GM19043 (cell line): ENCODE data around the gene CBX2.
"Not testable (repeated sequence)": the region's sequence is repeated elsewhere in the genome, so short reads cannot be mapped to it uniquely, and the experiment has no call there.

Experiments
- ATAC-seq: cut with Tn5 transposase; IDR thresholded peaks from one replicate; pipeline ENCODE4 v1.9.1; 2021; ENCODE audit warnings: low read depth; ENCODE audit not compliant: unreplicated experiment

Gene CBX2

DNA sequence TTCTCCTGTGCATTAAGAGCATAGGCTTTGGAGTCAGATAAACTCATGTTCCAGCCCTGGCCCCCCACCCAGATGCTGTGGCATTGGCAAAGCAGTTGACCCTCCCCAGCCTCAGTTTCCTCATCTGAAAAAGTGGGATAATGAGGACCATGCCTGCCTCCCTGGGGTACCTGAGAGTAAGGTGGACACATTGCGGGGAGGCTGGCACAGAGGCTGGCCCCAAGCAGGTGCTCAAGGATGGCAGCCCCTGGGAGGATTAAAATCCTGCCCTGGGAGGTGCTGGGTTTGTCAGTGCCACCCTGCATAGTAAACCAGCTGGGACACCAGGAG is 35.4 kb upstream of the CBX2 start:
- ATAC-seq, result no peak

DNA sequence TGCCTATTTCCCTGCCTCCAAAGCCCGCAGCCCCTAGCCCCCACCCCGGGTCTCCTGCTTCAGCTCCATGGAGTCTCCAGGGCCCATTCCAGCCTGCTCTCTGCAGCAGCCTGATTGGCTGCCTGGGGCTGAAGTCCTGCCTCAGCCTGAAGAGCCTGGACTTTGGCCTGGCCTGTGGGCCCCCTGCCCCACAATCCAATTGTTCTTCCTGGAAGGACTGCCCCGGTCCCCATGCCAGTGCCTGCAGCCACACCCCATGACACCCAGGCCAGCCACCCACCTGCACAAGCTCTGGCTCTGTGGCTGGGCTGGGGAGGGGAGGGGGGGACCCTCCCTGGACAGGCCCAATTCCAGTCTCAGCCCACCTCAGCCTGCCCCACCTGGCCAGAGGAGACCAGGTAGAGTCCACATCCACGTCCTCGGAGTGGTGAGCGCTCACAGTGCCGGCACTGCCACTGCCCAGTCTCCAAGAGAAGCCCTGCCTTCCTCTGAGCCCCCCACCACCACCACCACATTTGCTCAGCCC is 34.9 kb upstream of the CBX2 start:
- no peak for ATAC-seq

DNA sequence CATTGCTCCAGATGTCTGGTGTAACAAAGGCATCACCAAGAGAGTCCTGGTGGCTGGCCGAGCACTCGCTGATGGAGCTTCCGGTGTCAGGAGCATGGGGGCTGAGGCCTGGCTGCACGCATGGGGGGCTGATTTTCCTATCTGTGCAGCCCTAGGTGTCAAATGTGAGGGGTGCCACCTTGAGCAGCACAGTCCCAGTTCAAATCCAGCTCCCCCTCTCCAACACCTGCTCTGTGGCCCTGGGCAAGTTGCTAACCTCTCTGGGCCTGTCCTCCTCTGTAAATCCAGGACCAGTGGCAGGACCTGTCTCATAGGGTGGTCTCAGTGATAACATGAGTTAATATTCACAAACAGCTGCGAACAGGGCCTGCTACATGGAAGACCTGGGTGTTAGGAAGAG is 34.3 kb upstream of the CBX2 start:
- no peak for ATAC-seq

DNA sequence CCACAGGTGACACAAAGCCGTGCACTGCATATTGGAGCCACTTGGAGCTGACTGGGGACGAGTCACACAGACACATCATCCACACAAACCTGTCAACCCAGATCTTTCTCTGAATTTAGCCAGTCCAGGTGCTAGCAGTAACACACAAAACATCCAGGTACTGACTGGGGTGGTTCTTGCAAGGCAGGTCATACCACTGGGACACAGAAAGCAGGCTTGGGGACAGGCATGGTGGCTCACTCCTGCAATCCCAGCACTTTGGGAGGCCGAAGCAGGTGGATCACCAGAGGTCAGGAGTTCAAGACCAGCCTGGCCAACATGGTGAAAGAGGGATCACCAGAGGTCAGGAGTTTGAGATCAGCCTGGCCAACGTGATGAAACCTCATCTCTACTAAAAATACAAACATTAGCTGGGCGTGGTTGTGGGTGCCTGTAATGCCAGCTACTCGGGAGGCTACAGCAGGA is 32.3 kb upstream of the CBX2 start:
- ATAC-seq, result no peak

DNA sequence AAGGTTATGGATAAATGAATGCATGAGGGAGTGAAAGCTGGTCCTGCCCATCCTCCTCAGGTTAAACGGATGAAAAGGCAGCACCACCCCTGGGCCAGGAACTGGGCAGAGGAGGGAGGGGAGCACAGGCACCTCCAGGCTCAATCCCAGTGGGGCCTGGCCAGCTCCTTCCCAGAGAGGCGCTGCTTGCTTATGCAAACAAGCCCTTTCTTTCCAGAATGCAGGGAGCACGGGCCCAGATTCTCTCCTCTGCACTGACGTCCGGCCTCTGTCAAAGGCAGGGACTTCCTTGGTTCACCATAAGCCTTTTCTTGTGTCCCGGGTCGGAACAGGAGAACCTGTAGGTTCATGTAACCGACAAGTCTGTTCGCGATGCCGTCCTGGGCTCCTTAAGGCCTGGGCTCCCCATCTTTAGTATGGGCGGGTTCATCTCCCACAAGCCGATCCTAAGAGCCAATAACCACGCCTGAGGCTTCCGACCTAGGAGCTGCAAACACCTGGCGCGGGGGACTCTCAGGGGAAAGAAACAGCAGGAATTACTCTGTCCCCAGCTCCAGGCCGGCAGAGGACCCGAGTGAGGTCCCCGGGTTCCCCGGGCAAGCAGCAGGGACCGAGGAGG is 30.9 kb upstream of the CBX2 start:
- ATAC-seq, result no peak

DNA sequence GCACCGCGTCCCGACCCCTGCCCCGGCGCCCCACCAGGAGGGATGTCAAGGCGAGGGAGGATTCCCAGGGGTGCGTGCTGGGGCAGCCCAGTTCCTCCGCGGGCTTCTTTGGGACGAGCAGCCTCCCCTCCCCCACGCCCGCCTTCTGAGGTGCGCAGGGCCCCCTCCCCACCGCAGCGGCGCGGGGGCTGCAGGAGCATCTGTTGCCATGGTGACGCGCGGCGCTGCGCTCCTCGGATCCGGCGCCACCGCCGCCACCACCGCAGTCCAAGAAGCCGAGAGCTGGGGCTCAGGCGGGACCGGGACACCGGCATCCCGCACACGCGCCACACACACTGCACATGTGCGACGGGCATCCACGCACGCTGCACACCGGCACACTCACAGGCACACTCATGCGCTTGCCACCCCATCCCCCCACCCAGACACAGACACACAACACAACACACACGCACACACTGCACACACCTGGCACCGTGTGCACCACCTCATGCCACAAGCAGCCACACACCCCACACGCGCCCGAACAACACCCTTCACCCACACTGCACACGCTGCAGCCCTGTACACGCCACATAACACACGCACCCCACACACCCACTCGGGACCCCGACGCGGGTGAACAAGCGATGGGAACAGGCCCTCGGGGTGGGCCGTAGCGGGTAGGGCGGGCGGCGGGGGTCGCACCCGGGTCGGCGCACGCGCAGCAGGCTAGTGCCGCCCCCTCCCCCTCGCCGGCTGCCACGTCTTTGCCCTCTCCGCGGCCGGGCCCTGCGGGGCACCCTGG is 30.2 kb upstream of the CBX2 start:
- no peak for ATAC-seq

DNA sequence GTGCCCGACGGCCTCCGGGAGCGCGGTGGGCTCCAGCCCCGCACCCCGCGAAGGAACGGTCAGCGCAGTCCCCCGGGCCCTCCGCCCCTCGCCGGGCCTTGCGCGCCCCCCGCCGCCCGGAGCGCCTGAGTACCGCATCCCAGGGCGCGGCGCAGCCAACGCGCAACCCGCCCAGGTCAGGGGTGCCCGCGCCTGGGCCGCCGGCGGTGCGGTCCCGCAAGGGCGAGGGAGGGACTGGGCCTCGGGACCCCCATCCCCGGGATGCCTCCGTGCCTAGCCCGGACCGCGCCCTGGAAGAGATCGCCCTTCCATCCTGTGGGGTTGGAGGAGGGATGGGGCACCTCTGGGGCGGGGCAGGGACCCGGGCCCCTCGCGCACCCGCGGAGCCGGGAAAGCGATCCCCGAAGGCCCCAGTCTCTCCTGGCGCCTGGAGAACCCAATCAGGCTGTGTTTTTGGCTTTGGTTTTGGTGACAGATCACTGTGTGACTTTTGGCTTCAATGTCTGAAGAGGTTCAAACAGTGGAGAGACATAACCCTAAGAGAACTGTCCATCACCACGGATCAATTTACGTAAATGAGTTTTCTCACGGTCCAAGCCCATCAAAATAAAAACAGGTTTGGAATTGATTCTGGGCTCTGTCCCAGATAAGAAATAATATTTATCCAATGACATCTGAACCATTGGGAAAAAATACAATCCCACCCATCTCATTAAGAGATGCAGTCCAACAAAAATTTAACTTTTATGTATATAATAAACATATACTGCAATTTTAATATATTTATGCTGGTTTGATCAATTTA is 29.5 kb upstream of the CBX2 start:
- no peak for ATAC-seq

DNA sequence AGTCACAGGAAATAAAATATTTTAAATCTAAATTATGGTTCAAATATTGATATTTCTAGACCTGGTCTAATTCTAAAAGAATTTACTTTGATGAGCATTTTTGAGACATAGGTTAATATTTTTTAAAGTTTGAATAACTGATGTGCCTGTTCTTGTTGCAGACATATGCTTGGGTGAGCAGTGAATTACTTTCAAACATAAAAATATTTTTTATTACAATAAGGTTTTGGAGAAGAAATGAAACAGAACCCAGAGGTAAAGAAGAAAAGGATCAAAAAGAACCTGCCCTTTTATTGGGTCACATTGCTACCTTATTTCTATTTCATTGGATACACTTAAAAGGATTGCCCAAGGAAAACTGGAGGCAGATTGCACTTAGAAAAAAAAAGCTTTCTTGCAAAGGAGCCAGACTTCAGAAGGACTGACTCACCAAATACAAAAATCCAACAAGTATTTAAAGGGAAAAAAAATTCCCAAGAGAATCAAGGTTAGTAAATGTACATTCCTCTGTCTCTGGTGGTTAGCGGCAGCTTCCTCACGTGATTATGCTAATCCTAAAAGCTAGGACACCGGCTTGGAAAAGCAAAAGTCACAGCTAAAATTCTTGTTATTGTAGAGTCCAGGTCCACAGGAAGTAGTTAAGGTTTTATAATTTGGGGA is 28.7 kb upstream of the CBX2 start:
- ATAC-seq, result no peak

DNA sequence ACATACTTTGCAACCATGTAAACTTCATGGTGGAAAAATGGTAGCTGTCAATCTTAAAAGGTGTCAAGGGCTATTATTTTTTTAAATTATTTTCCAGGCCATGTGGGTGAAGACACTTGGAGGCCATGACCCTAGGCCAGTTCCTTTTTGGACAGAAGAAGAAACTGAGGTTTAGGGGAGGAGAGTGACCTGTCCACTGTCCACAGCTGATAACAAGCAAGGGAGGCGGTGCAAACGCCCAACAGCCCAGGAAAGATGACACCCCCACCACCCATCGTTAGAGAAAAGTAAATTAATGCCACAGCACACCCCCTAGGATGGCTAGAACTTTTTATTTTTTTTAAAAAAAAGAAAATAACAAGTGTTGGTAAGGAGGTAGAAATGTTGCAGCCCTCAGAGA is 28.0 kb upstream of the CBX2 start:
- no peak for ATAC-seq

DNA sequence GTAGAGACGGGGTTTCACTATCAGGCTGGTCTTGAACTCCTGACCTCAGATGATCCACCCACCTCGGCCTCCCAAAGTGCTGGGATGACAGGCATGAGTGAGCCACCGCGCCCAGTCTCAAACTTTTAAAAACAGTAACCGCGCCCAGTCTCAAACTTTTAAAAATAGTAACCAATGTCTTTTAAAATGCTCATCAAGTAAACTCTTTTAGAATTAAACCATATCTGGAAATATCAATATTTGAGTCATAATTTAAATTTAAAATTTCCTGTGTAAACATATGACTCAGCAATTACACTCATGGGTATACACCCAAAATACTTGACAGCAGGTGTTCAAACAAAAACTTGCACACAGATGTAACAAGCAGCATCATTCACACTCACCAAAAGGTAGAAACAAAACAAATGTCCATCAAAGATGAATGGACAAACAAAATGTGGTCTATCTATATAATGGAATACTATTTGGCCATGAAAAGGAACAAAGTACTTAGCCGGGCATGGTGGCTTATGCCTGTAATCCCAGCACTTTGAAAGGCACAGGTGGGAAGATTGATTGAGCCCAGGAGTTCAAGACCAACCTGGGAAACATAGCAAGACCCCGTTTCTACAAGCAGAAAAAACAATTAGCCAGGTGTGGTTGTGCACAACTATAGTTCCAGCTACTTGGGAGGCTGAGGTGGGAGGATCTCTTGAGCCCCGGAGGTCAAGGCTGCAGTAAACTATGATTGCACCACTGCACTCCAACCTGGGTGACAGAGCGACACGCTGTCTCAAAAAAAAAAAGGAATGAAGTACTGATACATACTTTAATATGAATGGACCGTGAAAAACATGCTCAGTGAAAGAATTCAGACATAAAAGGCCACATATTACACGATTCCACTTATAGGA is 27.1 kb upstream of the CBX2 start:
- ATAC-seq, result no peak

DNA sequence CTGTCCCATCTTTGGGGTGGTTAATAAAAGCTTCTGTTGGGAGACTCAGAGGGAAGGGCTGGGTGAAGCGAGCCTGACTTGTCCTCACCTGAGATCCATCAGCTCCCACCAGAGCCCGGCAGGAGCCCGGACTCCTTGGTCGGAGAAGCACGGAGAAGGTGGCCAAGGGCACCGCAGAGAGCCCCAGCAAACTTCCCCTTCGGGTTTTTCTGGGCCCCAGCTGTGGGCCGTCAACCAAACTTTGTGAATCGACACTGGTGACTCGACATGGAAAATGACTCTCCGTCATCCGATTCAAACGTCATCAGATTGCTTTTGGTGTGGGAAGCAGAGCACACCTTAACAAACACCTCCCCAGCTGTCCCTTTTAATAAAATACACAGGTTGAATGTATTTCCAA is 25.8 kb upstream of the CBX2 start:
- ATAC-seq, result no peak

DNA sequence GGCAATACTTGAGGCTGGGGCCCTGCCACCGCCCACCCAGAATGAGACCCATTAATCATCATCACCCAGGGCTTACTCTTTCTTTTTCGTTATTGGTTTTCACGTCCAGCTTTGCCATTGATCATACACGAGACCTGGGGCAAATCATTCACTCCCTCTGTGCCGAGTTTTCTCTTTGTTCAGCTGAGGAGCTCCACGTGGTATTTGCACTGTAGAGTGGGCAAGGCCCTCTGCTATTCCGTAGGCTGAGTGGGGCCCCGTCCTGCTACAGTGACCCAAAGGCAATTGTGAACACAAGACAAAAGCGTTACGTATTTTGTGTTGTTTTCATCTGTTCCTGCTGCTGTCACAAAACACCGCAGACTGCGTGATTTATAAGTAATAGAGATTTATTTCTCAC is 23.6 kb upstream of the CBX2 start:
- ATAC-seq, result no peak

DNA sequence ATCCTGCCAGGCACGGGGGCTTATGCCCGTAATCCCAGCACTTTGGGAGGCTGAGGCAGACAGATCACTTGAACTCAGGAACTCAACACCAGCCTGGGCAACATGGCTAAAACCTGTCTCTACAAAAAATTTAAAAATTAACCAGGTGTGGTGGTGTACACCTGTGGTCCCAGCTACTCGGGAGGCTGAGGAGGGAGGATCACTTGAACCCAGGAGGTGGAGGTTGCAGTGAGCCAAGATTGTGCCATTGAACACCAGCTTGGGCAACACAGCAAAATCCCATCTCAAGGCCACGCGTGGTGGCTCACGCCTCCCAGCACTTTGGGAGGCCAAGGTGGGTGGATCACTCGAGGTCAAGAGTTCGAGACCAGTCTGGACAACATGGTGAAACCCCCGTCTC is 23.0 kb upstream of the CBX2 start:
- not testable (repeated sequence) for ATAC-seq

DNA sequence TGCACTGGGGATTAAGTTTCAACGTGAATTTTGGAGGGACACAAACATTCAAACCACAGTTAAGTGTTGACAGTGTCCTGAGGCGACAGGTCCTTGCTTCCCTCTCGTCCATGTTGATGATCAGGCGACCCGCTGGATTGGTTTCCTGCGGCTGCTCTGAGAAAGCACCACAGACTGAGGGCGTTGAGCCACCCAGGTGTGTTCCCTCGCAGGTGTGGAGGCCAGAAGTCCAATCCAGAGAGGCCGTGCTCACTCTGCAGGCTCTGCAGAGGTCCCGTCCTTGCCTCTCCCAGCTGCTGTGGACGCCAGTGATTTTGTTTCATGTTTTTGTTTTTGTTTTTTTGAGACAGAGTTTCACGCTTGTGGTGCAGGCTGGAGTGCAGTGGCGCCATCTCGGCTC is 22.4 kb upstream of the CBX2 start:
- no peak for ATAC-seq

DNA sequence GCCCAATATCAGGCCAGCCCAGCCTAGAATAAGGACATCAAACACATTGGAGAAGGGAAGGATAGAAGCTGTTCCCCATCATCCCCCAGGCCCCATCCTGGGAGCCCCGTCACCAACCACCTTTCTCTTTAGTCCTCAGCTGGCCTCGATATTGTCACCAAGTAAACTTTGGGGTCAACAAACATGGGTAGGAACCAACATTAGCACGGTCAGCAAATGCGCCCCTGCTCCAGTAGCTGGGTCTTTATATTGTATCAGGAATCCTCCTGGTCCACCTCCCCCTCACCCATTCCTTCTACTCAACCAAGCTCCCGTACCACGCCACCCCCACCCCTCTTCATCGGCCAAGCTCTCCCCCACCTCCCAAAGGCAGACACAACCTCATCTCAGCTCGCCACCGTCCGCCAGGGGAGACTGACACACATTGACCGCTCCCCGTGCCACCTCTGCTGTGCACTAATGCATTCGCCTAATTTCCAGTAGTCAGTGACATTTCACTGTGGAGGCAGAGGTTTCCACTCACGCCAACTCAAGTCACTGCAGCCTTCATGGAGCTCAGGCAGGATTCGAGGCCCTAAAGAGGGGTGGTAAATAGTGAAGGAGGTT is 20.7 kb upstream of the CBX2 start:
- ATAC-seq, result no peak

DNA sequence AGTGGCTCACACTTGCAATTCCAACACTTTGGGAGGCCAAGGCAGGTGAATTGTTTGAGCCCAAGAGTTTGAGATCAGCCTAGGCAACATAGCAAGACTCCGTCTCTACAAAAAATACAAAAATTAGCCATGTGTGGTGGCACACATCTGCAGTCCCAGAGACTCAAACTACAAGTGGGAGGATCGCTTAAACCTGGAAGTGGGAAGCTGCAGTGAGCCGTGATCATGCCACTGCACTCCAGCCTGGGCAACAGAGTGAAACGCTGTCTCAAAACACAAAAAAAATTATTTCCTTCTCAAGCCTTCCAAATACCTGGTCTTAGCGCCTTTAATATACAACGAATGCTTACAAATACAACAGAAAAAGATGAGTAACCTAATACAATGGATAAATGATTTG is 19.7 kb upstream of the CBX2 start:
- no peak for ATAC-seq

DNA sequence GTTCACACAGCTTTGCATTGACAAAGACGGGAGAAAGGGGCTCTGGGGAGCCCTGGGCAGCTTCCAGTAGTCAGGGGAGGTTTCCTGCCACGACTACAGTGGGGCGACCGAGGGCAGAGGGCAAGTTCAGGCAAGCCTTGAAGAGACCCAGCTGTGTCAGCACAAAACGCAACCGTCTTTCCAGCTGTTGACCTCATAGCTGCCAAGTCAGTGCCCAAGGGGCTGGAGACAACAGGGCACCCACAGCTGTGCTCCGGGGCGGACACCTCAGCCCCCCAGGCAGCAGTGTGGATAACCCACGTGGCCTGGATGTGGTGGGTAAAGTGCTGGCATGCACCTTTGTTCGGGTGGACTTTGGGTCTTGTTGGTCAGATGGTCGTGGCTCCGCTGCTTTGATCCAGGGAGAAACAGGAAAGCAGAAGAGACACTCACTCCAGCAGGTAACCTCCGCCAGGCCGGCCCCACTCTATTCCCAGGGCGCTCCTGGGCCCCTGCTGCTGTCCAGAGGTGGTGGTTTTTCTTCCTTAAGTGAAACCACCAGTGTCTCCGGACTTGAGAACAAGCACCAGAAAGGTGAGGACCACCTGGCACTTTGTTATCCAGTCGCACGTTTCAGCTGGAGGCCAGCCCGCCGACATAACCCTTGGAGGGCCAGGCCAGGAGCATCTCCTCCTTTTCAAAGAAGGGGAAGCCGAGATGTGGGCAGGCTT is 17.6 kb upstream of the CBX2 start:
- ATAC-seq, result no peak

DNA sequence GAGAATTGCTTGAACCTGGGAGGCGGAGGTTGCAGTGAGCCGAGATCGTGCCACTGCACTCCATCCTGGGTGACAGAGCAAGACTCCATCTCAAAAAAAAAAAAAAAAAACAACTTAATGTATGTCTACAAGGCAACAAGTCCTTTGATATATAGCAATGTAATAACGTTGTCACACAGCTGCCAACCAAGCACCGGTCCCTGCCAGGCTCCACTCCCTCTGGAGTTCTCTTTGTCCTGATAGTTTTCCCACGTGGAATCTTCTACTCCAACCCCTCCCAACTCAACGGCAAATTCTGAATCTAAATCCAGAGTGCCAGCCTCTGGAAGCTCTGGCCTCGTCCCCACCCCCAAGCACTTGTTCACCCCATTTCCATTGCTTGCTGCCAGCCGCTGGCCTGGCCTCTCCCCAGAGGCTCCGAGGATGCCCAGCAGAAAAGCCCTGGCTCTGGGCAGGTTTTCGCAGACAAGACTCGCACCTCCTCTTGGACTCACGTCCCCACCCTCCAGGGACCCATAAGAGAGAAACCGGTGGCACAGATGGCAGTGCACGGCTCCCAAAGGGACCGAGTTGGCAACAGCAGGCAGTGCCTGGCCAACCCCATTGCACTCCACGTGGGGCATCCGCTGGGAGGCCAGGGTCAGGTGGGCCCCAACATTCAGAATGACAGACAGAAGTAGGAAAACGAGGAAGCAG is 15.9 kb upstream of the CBX2 start:
- no peak for ATAC-seq
